Panc1 (cell line): ENCODE data around the gene MORF4L2. TPM values are rescaled to one million over a fixed set of nuclear protein-coding genes. Genes with fewer than 3 reads are reported as not detected.

Experiments
- ATAC-seq: fragments of 200-7000 bp; cut with Tn5 transposase; 2 replicates; pipeline ENCODE4 v1.9.1; 2020; ENCODE audit warnings: mild to moderate bottlenecking, moderate library complexity
- BruUV-seq: library from RNA; stranded (reverse); fragments of 400-500 nt; replicated peaks from 2 replicates; lab custom pipeline; 2021; lab: Mats Ljungman, UMichigan
- CTCF ChIA-PET: fragments of 300-600 bp; sonication (Branson Sonifier 250); formaldehyde crosslinking; loops from one replicate; lab custom pipeline; 2022; ENCODE audit warnings: antibody characterized with exemption; lab: Charles Lee
- POLR2A ChIA-PET: fragments of 300-600 bp; sonication (Branson Sonifier 250); formaldehyde crosslinking; loops from one replicate; lab custom pipeline; 2022; ENCODE audit warnings: antibody characterized with exemption; lab: Charles Lee
- DNase-seq: peaks from one replicate; pipeline ENCODE4 v3.0.0-alpha.2; 2010; ENCODE audit warnings: low read depth, low spot score
- H3K27ac ChIP-seq: 2 replicates; pipeline ENCODE4 v1.5.1; 2011; ENCODE audit warnings: mild to moderate bottlenecking, low read length, inconsistent platforms
- H3K27me3 ChIP-seq: fragments of 200-500 bp; sonication (Bioruptor generic); 2 replicates; pipeline ENCODE4 v1.6.0; 2014; ENCODE audit warnings: low read length, inconsistent platforms; ENCODE audit not compliant: control insufficient read depth, insufficient read depth
- H3K36me3 ChIP-seq: fragments of 200-500 bp; sonication (Bioruptor generic); 2 replicates; pipeline ENCODE4 v1.5.1; 2014; ENCODE audit warnings: inconsistent platforms, mild to moderate bottlenecking, low read length, moderate library complexity; ENCODE audit not compliant: control insufficient read depth, insufficient read depth
- H3K4me1 ChIP-seq: 2 replicates; pipeline ENCODE4 v1.5.1; 2011; ENCODE audit warnings: inconsistent platforms, mild to moderate bottlenecking, low read length, moderate library complexity; ENCODE audit not compliant: control insufficient read depth, insufficient read depth
- H3K4me3 ChIP-seq, 2 experiments: 2 replicates each; pipeline ENCODE4 v1.5.1; 2011 to 2012; ENCODE audit warnings: low read depth in 2 of 2, low read length in 2 of 2, mild to moderate bottlenecking in 2 of 2, inconsistent platforms in 1 of 2, moderate library complexity in 1 of 2
- H3K9me3 ChIP-seq: fragments of 200-500 bp; sonication (Bioruptor generic); 2 replicates; pipeline ENCODE4 v1.5.1; 2014; ENCODE audit warnings: low read depth, mild to moderate bottlenecking, inconsistent platforms, low read length, moderate library complexity; ENCODE audit not compliant: control insufficient read depth, insufficient read depth
- POLR2AphosphoS5 ChIP-seq: IDR thresholded peaks from 2 replicates; pipeline ENCODE4 v1.6.1; 2012; ENCODE audit warnings: mild to moderate bottlenecking, low read depth, low read length, moderate library complexity
- SIN3A ChIP-seq: IDR thresholded peaks from 2 replicates; pipeline ENCODE4 v1.6.1; 2012; ENCODE audit warnings: low read depth, mild to moderate bottlenecking, low read length, moderate library complexity, borderline replicate concordance; ENCODE audit not compliant: insufficient read depth
- TCF7L2 ChIP-seq: IDR thresholded peaks from 2 replicates; pipeline ENCODE4 v1.6.1; 2011; ENCODE audit warnings: mild to moderate bottlenecking, low read depth, low read length, inconsistent platforms
- in situ Hi-C: cut with HindIII; loops from 2 replicates; pipeline ENCODE4 v1.10.0; 2016; ENCODE audit warnings: low sequenced_read_pairs, low pct_unique_long_range_greater_than_20kb
- intact Hi-C: fragments of 100-400 bp; cut with micrococcal nuclease; formaldehyde crosslinking; loops from one replicate; pipeline ENCODE4 v1.10.0; 2022; ENCODE audit not compliant: unreplicated experiment
- total RNA-seq: library from RNA; stranded (reverse); gene quantifications from one replicate; pipeline ENCODE4 v1.2.1, GENCODE V29; 2021; ENCODE audit not compliant: unreplicated experiment
- TF ChIP-seq, protein P1 (sequence below): fragments of 450-650 bp; IDR thresholded peaks from 2 replicates; pipeline ENCODE4 v1.5.1; 2017; ENCODE audit warnings: mild to moderate bottlenecking
- TF ChIP-seq, protein P2 (sequence below), 2 experiments: IDR thresholded peaks; 2 replicates each; pipeline ENCODE4 v1.6.1; 2011 to 2012; ENCODE audit warnings: low read depth in 2 of 2, control low read depth in 1 of 2, low read length in 1 of 2, mild to moderate bottlenecking in 1 of 2, moderate library complexity in 1 of 2; ENCODE audit not compliant: insufficient read depth in 1 of 2

MORF4L2 gene
- total RNA-seq, 1 experiment from 2014 or later, result 500 TPM

DNA sequence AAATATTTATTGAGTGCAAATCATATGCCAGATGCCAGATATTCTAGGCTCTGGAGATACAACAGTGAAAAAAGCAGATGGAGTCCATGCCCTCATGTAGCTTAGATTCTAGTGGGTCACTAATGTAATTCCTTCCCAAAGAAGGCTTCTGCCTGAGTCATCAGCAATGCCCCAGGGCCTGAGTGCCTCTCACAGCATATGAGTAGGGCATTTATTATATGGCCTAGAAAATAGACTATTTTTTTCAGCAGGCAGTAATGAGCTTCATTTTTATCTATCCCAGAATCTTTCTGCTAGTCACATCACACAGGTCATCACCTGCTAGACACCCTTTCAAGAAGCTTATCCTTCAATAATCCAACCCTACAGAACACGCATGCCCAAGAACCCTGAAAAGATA is 46.5 kb upstream of the MORF4L2 start:
- POLR2A ChIA-PET, result no interaction called here
- Histone ChIP-seq H3K4me1 (no peaks in the 10 kb centered on the region), H3K9me3 (no peaks in the 10 kb centered on the region), H3K27ac (no peak overlapping the region), H3K4me3 (no peak overlapping the region), H3K36me3 (no peaks in the 10 kb centered on the region), H3K27me3 (peaks cover 9% of the 10 kb centered on the region)
- in situ Hi-C loops, result no loop called here
- no TSS peak for BruUV-seq
- DNase-seq (no peak), ATAC-seq (no peak)
- intact Hi-C loops, result no loop called here
- CTCF ChIA-PET, result interaction anchor here (0.5 kb wide), 1 partner anchor 47 kb away, joined by 5 read pairs; no protein-coding TSS in a partner anchor
- no peak for TF ChIP-seq SIN3A
- TF ChIP-seq, protein P1, sequence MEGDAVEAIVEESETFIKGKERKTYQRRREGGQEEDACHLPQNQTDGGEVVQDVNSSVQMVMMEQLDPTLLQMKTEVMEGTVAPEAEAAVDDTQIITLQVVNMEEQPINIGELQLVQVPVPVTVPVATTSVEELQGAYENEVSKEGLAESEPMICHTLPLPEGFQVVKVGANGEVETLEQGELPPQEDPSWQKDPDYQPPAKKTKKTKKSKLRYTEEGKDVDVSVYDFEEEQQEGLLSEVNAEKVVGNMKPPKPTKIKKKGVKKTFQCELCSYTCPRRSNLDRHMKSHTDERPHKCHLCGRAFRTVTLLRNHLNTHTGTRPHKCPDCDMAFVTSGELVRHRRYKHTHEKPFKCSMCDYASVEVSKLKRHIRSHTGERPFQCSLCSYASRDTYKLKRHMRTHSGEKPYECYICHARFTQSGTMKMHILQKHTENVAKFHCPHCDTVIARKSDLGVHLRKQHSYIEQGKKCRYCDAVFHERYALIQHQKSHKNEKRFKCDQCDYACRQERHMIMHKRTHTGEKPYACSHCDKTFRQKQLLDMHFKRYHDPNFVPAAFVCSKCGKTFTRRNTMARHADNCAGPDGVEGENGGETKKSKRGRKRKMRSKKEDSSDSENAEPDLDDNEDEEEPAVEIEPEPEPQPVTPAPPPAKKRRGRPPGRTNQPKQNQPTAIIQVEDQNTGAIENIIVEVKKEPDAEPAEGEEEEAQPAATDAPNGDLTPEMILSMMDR, result no peak
- no peak for TF ChIP-seq POLR2AphosphoS5
- TF ChIP-seq, protein P2, sequence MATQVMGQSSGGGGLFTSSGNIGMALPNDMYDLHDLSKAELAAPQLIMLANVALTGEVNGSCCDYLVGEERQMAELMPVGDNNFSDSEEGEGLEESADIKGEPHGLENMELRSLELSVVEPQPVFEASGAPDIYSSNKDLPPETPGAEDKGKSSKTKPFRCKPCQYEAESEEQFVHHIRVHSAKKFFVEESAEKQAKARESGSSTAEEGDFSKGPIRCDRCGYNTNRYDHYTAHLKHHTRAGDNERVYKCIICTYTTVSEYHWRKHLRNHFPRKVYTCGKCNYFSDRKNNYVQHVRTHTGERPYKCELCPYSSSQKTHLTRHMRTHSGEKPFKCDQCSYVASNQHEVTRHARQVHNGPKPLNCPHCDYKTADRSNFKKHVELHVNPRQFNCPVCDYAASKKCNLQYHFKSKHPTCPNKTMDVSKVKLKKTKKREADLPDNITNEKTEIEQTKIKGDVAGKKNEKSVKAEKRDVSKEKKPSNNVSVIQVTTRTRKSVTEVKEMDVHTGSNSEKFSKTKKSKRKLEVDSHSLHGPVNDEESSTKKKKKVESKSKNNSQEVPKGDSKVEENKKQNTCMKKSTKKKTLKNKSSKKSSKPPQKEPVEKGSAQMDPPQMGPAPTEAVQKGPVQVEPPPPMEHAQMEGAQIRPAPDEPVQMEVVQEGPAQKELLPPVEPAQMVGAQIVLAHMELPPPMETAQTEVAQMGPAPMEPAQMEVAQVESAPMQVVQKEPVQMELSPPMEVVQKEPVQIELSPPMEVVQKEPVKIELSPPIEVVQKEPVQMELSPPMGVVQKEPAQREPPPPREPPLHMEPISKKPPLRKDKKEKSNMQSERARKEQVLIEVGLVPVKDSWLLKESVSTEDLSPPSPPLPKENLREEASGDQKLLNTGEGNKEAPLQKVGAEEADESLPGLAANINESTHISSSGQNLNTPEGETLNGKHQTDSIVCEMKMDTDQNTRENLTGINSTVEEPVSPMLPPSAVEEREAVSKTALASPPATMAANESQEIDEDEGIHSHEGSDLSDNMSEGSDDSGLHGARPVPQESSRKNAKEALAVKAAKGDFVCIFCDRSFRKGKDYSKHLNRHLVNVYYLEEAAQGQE (IDR thresholded peaks at IDR 0.05; ENCODE audit: insufficient read depth in 1 of 2, low read depth in 2 of 2, low read length in 1 of 2), result no peak
- no peak for TF ChIP-seq TCF7L2

DNA sequence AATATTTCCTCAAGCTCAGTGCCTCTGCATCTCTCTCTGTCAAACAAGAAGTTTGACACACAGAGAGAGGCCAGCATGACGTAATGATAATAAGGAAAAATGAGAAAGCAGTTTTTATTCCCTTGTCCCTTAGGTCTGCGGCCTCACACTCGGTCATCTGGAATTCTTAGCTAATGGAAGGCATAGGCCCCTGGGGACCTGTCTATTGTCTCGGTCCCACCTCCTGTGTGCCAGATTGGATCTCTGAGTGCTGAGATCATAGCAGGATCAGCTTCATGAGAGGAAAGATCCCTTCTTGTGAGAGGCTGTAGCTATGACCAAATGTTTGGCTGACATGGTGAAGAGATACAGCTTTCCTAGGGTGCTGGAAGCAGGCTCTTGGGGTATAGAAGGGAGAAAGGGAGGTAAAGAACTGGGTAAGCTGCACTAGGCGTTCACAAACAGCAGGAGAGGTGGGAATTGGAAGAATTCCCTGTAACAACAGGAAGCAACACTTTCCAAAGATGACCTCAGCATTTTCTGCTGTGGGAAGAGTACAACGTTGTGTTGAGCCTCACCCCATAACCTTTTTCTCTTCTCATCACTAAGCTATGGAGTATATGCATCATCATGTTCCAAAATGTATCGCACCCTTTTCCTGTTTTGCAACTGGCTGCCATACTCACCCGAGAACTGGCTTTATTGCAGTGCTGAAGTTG is 44.4 kb upstream of the MORF4L2 start:
- no peak for ATAC-seq
- no peaks in the 10 kb centered on the region for H3K4me1 ChIP-seq
- peaks cover 9% of the 10 kb centered on the region for H3K27me3 ChIP-seq
- no peak overlapping the region for H3K27ac ChIP-seq
- no peaks in the 10 kb centered on the region for H3K36me3 ChIP-seq
- no TSS peak for BruUV-seq
- TF ChIP-seq, protein P2 (IDR thresholded peaks at IDR 0.05; ENCODE audit: insufficient read depth in 1 of 2, low read depth in 2 of 2, low read length in 1 of 2), result no peak
- TF ChIP-seq SIN3A (no peak), TCF7L2 (no peak), POLR2AphosphoS5 (no peak)
- TF ChIP-seq, protein P1, result no peak
- POLR2A ChIA-PET, result interaction anchor here (0.7 kb wide), 1 partner anchor 146 kb away, joined by 6 read pairs; no protein-coding TSS in a partner anchor
- DNase-seq, result no peak
- in situ Hi-C loops (no loop called here), intact Hi-C loops (no loop called here)
- H3K4me3 ChIP-seq, result no peak overlapping the region
- CTCF ChIA-PET, result no interaction called here
- H3K9me3 ChIP-seq, result no peaks in the 10 kb centered on the region
